ENCODE results near the gene TRMT112.

TRMT112 gene

DNA sequence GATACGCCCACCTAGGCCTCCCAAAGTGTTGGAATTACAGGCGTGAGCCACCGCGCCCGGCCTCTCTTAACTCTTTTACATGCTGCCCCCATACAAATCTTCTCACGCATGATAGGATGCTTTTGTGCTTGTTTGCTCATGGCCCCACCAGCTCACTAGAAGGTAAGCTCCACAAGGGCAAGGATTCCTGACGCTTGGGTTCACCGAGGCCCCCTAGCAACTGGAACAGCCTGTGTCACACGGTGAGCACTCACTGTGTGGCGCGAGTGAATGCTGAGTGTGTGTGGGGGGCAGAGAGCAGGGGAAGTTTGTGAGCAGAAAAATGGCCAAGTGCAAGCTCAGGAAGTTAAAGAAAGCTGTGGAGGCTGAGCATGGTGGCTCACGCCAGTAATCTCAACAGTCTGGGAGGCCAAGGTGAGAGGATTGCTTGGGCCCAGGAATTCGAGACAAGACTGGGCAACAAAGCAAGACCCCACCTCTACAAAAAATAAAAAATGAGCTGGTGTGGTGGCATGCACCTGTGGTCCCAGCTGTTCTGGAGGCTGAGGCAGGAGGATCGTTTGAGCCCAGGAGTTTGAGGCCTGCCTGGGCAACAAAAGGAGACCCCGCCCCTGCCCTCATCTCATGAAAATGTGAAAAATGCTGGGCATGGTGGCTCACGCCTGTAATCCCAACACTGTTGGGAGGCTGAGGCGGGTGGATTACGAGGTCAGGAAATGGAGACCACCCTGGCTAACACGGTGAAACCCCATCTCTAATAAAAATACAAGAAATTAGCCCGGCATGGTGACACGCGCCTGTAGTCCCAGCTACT lies 35.2 kb downstream of the TRMT112 start:
- no peak for DNase-seq (ENCODE audit: extremely low read depth in 1 of 2, low read depth in 1 of 2)

DNA sequence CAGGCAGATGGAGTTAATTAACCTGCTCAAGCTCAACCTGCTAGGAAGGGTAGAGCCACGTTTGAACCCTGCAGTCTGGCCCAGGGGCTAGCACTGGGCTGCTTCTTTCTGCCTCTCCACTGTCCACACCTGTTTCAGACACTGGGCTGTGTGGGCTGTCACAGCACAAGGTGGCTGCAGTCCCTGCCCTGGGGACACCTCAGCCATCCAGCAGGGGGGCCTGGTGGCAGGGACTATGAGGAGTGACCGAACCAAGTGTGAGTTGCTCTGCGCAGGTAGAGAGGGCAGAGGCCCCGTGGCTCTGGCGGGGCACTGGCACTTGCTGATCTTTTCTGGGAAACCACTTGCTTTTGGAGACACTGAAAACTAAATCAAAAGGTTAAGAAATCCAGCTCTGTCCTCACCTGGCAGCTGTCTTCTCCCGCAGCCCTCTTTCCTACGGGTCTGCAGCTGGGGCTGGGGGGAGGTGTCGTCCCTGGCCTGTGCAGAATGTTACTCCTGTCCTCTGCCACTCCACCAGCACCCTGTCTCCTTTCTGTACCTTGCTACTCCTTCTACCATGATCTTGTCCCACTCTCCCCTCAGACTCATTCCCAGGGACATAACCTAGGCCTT lies 38.7 kb downstream of the TRMT112 start:
- no peak for DNase-seq (ENCODE audit: extremely low read depth in 1 of 2, low read depth in 1 of 2)

DNA sequence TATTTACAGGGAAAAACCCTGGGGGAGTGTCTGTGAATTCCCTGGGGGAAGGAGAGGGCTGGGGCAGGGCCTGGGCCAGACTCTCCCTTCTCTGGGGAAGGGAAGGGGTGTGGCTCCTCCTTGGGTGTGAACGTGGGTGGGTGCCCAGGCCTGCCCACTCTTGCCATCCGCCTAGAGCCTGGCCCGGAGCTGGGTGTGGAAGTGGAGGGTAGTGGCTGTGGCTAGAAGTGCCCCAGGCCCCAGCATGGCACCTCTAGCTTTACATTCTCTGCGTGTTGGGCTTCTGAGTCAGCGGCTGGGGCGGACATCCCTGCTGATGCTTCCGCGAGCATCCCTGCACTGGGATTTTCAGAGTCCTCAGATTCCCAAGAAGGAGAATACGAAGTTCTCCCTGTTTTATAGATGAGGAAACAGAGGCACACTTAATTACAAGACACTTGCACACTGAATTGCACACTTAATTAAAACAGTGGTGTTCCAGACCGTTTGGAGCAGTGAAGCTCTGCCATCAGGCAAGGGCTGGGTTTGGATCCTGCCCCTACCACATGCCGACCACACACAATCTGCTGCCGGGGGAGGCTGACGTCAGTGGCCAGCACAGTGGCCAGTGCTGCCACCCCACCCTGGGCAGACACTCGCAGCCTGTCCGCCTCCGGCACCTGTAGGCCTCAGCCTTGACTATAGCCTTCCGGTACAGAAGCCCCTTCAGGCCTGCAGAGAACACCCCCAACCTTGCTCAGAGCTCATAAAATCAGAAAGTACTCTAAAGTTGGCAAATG lies 40.5 kb downstream of the TRMT112 start:
- no peak for DNase-seq (ENCODE audit: extremely low read depth in 1 of 2, low read depth in 1 of 2)

DNA sequence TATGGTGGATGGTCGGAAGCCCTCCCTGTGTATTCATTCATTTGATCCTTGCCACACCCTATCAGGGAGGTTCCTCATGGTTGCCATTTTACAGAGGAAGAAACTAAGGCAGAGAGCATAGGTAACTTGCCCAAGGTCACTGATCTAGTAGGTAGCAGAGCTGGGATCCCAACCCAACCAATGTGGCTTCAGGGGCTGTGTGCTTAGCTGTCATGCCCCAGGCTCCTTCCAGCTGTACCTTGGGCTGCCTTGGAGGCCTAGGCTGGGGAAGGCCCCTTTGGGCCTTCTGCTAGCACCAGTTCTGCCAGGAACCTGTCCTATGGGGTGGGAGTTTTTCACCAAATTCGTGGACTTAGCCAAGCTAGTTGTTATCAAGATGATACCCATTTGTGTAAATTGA lies 41.5 kb downstream of the TRMT112 start:
- DNase-seq (ENCODE audit: extremely low read depth in 1 of 2, low read depth in 1 of 2) = no peak

DNA sequence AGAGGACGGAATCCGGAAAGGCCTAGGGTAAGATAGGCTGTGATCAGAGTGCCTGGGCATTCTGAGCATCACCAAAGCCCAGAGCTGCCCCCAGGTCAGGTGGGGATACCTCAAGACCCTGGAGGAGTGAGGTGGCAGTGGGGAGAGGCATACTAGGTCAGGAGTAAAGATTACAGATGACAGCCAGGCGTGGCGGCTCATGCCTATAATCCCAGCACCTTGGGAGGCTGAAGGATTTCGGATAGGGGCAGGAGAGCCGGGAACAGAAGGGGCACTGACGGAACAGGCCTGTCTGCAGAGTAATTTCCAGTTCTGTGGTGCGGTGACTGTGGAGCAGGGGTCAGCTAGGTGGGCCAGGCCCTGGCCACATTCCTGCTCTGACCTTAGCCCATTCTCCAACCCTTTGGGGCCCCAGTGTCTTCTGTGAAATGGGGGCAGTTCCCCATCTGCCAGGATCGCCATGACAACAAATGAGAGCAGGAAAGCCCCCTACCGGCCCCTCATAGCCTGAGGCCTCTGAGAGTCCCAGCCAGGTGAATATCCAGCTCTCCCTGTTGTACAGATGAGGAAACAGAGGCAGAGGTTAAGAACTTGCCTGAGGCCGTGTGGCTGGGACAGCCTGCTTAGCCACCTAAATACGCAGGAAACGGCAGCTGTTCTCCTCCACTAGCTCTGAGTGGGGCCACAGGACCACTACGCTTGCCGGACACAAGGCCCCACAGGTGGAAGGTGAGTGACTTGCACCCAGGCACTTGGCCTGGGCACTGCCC lies 42.1 kb downstream of the TRMT112 start:
- DNase-seq (ENCODE audit: extremely low read depth in 1 of 2, low read depth in 1 of 2) = no peak

DNA sequence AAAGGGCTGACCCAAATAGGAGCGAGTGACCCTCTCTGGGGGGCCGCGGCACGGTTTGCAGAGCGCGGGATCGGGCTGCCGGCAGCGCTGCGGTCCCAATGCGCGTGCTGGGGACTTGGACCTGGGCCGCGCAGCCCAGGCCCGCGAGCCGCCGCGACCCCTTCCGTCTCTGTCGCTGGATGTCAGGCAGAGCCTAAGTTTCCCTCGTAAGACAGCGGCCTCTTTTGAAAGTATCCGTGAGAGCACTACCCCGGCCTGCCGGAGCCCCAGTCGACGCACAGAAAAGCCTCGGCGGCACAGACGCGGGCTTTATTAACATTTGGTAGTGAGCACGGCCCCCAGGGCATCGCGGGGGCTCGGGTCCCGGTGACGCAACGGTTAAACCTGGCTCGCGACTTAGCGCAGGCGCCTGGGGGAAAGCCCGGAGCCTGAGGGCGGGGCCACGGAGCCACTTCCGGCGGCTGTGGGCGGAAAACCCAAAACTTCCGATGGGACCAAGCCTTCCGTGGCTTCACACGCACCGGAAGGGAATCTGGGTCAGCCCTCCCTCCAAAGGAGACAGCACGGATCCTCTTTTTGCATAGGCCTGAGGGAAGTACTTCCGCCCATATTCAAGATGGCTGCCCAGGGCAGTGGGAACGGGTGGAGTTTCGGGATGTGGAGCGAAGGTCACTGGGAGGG lies 47.7 kb downstream of the TRMT112 start:
- peak; percentile 98 for DNase-seq (ENCODE audit: extremely low read depth in 1 of 2, low read depth in 1 of 2)

DNA sequence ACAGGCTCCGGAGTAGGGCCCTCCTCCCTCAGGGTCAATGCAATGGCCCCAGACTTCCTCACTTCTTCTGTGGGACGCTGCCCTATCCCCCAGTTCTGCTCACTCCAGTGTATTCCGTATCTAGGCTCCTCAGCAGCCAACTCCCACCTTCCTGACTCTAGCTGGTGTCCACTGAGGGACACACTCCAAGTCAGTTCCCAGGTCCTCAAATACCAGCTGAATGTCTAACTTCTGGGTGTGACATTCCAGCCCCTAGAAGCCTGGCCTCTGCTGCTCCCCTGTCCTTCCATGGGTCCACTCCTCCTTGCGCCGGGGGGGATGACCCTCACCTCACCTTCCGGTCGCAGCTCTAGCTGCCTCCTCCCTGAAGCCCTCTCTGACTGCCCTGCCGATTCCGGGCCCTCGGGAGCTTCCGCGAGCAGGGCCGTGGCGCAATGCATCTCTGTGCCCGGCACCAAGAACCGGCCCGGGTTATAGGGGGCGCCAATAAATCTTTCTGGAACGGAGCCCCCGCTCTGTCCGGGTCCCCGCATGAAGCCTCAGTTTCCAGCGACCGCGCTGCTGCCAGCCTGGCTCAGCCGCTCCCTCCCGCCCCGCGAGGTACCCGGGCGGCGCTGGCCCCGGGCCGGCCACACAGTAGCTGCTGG lies 48.3 kb downstream of the TRMT112 start:
- peak in 1 of 2 donors; percentile 14 for DNase-seq (ENCODE audit: extremely low read depth in 1 of 2, low read depth in 1 of 2)

DNA sequence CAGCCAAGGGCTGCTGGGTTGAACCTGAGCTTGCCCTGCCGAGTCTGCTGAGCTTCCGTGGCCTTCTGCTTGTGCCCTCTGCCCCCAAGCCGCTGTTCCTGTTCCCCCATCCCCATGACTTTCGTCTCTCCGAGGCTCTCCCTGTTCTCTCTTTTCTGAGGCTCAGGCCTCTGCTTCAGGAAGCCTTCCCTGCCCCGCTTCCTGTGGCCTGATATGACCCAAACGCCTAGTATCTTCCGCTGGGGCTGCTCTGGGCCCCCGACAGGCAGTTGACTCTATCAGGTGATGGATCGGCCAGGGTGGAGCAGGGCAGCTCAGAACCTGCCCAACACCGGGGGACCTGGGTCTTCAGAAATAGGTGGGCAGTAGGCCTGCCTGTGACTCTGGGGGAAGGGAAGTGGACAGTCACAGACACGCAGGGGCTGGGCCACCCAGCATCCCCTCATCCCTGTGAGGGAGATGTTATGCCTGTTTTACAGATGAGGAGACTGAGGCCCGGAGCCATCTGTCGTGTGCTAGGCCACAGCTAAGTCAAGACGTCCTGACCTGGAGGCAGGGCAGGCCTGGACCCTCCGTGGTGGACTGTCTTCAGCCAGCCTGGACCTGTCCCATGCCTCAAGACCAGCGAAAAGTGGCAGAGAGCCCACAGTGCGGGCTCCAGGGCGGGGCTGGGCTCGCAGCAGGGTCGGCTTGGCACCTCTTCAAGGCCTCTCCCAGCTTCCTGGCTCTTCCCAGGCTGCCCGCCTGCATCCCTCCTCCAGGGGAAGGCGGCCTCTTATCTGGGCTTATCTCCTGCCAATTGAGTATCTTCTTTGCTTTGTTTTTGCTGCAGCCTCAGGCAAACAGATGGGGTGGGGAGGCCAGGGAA lies 49.1 kb downstream of the TRMT112 start:
- no peak for DNase-seq (ENCODE audit: extremely low read depth in 1 of 2, low read depth in 1 of 2)

DNA sequence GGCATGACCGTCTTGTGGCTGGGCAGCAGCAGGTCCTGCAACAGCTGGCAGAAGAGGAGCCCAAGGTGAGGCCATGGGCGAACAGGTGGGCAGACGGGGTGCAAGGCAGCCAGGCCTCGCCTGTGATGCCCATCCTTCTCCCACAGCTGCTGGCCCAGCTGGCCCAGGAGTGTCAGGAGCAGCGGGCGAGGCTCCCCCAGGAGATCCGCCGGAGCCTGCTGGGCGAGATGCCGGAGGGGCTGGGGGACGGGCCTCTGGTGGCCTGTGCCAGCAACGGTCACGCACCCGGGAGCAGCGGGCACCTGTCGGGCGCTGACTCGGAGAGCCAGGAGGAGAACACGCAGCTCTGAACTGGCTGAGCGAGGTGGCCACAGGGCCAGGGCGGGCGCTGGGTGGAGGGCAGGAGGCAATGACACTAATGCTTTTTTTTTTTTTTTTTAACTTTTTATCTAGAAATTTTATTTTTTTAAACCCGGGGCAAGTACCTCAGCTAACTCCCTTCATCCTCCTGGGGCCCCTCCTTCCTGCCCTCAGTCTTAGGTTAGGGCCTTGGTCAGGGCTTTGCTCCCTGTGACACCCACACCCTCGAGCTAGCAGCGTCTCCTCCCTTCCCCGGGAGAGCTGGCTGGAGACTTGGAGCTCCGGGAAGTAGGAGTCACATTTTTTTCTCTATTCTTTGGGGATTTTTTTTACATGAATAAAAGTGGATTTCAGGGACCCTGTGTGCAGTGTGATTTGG lies 50.0 kb downstream of the TRMT112 start:
- DNase-seq (ENCODE audit: extremely low read depth in 1 of 2, low read depth in 1 of 2) = no peak

Data from stimulated activated CD8-positive, alpha-beta memory T cell treated with anti-CD3 and anti-CD28 coated beads, Interleukin-7, amount 100 ng/mL, for 48 hours (primary cell).